ENCODE measurements around the gene PTPRN2. TPM values are rescaled to one million over a fixed set of nuclear protein-coding genes. Genes with fewer than 3 reads are reported as not detected.

Gene PTPRN2
- total RNA-seq, 1 experiment from 2014 or later = 1.1 TPM

DNA sequence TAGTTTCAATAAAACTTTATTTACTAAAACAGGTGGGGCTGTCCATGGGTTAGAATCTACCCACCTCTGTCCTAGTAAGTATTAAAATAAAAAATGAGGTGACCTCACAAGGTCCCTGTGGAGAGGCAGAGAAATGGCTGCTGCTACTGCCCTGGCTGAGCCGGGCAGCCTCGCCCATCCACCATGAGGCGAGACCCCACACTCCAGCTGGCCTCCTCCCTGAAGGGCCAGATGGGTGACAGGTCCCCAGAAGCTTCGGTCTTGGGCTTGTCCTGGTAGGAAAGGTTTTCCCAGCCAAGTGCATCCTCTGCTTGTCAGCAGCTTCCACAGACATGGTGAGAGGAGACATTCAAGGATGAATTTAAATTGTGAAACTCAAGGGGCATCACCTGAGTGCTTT lies 565.8 kb downstream of the PTPRN2 start:
- H3K27me3 ChIP-seq (ENCODE audit: control insufficient read depth, insufficient read depth, low read length) = no peaks in the 10 kb centered on the region
- no peak overlapping the region for H3K4me3 ChIP-seq (ENCODE audit: low read depth in 2 of 2, low read length in 2 of 2)
- intact Hi-C loops (cut with micrococcal nuclease; ENCODE audit: unreplicated experiment) (no loop called here), in situ Hi-C loops (cut with HindIII; ENCODE audit: low pct_unique_long_range_greater_than_20kb, low sequenced_read_pairs) (no loop called here)
- no peaks in the 10 kb centered on the region for H3K4me1 ChIP-seq (ENCODE audit: control insufficient read depth, insufficient read depth, low read length)
- BruUV-seq (replicated peaks) = no TSS peak
- H3K27ac ChIP-seq (ENCODE audit: low read length) = no peak overlapping the region
- CTCF ChIA-PET = no interaction called here
- POLR2A ChIA-PET = no interaction called here
- TF ChIP-seq, protein P1, sequence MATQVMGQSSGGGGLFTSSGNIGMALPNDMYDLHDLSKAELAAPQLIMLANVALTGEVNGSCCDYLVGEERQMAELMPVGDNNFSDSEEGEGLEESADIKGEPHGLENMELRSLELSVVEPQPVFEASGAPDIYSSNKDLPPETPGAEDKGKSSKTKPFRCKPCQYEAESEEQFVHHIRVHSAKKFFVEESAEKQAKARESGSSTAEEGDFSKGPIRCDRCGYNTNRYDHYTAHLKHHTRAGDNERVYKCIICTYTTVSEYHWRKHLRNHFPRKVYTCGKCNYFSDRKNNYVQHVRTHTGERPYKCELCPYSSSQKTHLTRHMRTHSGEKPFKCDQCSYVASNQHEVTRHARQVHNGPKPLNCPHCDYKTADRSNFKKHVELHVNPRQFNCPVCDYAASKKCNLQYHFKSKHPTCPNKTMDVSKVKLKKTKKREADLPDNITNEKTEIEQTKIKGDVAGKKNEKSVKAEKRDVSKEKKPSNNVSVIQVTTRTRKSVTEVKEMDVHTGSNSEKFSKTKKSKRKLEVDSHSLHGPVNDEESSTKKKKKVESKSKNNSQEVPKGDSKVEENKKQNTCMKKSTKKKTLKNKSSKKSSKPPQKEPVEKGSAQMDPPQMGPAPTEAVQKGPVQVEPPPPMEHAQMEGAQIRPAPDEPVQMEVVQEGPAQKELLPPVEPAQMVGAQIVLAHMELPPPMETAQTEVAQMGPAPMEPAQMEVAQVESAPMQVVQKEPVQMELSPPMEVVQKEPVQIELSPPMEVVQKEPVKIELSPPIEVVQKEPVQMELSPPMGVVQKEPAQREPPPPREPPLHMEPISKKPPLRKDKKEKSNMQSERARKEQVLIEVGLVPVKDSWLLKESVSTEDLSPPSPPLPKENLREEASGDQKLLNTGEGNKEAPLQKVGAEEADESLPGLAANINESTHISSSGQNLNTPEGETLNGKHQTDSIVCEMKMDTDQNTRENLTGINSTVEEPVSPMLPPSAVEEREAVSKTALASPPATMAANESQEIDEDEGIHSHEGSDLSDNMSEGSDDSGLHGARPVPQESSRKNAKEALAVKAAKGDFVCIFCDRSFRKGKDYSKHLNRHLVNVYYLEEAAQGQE (IDR thresholded peaks at IDR 0.05; ENCODE audit: insufficient read depth in 1 of 2, low read depth in 2 of 2, low read length in 1 of 2) = no peak
- TF ChIP-seq SIN3A (IDR thresholded peaks at IDR 0.05; ENCODE audit: borderline replicate concordance, insufficient read depth, low read depth, low read length) (no peak), POLR2AphosphoS5 (IDR thresholded peaks at IDR 0.05; ENCODE audit: low read depth, low read length) (no peak), TCF7L2 (IDR thresholded peaks at IDR 0.05; ENCODE audit: low read depth, low read length) (no peak)
- TF ChIP-seq, protein P2, sequence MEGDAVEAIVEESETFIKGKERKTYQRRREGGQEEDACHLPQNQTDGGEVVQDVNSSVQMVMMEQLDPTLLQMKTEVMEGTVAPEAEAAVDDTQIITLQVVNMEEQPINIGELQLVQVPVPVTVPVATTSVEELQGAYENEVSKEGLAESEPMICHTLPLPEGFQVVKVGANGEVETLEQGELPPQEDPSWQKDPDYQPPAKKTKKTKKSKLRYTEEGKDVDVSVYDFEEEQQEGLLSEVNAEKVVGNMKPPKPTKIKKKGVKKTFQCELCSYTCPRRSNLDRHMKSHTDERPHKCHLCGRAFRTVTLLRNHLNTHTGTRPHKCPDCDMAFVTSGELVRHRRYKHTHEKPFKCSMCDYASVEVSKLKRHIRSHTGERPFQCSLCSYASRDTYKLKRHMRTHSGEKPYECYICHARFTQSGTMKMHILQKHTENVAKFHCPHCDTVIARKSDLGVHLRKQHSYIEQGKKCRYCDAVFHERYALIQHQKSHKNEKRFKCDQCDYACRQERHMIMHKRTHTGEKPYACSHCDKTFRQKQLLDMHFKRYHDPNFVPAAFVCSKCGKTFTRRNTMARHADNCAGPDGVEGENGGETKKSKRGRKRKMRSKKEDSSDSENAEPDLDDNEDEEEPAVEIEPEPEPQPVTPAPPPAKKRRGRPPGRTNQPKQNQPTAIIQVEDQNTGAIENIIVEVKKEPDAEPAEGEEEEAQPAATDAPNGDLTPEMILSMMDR (IDR thresholded peaks at IDR 0.05) = no peak
- no peaks in the 10 kb centered on the region for H3K9me3 ChIP-seq (ENCODE audit: control insufficient read depth, insufficient read depth, low read depth, low read length)
- no peaks in the 10 kb centered on the region for H3K36me3 ChIP-seq (ENCODE audit: control insufficient read depth, insufficient read depth, low read length)
- DNase-seq (ENCODE audit: low read depth, low spot score) = no peak
- no peak for ATAC-seq

DNA sequence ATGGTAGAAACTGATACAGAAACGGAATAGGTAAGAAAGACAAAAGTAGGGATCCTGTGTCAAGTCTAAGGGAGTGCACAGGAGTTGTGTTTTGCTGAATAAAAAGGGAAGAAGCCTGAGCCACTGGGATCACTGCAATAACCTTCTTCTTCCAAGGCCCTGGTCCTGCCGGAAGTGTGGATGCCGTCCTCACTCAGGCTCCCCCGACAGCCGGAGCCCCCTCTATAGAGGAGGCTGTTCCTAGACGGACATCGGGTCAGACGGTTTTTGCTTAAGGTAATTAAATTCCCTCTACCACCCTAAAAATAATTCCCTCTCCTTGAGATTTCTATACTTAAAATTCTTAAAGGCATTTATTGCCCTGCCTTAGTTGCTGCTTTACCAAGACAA lies 566.9 kb downstream of the PTPRN2 start:
- Histone ChIP-seq H3K27ac (ENCODE audit: low read length) (no peak overlapping the region), H3K9me3 (ENCODE audit: control insufficient read depth, insufficient read depth, low read depth, low read length) (no peaks in the 10 kb centered on the region), H3K4me3 (ENCODE audit: low read depth in 2 of 2, low read length in 2 of 2) (no peak overlapping the region), H3K4me1 (ENCODE audit: control insufficient read depth, insufficient read depth, low read length) (no peaks in the 10 kb centered on the region), H3K36me3 (ENCODE audit: control insufficient read depth, insufficient read depth, low read length) (no peaks in the 10 kb centered on the region), H3K27me3 (ENCODE audit: control insufficient read depth, insufficient read depth, low read length) (no peaks in the 10 kb centered on the region; the same call in 1 of the 2 replicates)
- TF ChIP-seq, protein P2 (IDR thresholded peaks at IDR 0.05) = no peak
- TF ChIP-seq TCF7L2 (IDR thresholded peaks at IDR 0.05; ENCODE audit: low read depth, low read length) (no peak), SIN3A (IDR thresholded peaks at IDR 0.05; ENCODE audit: borderline replicate concordance, insufficient read depth, low read depth, low read length) (no peak), POLR2AphosphoS5 (IDR thresholded peaks at IDR 0.05; ENCODE audit: low read depth, low read length) (no peak)
- TF ChIP-seq, protein P1 (IDR thresholded peaks at IDR 0.05; ENCODE audit: insufficient read depth in 1 of 2, low read depth in 2 of 2, low read length in 1 of 2) = no peak
- ChIA-PET CTCF (no interaction called here), POLR2A (no interaction called here)
- no TSS peak for BruUV-seq (replicated peaks)
- DNase-seq (ENCODE audit: low read depth, low spot score) (no peak), ATAC-seq (no peak)
- in situ Hi-C loops (cut with HindIII; ENCODE audit: low pct_unique_long_range_greater_than_20kb, low sequenced_read_pairs) (no loop called here), intact Hi-C loops (cut with micrococcal nuclease; ENCODE audit: unreplicated experiment) (no loop called here)
